Hepatocyte (in vitro differentiated cells): ENCODE measurements around the gene EIF4E1B.

ENCODE experiments used
- CTCF ChIP-seq: fragments of 200-600 bp; sonication (generic); IDR thresholded peaks from 2 replicates; pipeline ENCODE4 v1.5.1; 2016; ENCODE audit warnings: antibody characterized with exemption, mild to moderate bottlenecking; ENCODE audit not compliant: poor library complexity
- EZH2 ChIP-seq: fragments of 200-600 bp; sonication (generic); IDR thresholded peaks from 2 replicates; pipeline ENCODE4 v1.6.1; 2016; ENCODE audit warnings: antibody characterized with exemption, mild to moderate bottlenecking, borderline replicate concordance
- EZH2phosphoT487 ChIP-seq: fragments of 200-600 bp; sonication (generic); IDR thresholded peaks from one replicate; pipeline ENCODE4 v1.6.1; 2018; ENCODE audit warnings: antibody characterized with exemption, mild to moderate bottlenecking, low read depth, moderate library complexity; ENCODE audit not compliant: unreplicated experiment, severe bottlenecking

- TF ChIP-seq CTCF (no peak), EZH2 (no peak), EZH2phosphoT487 (no peak)
Measured at GRCh38 chr5:176642675-176643490, 12.4 kb downstream of the EIF4E1B start.
